Measurements from ENCODE around the gene MOBP.

The MOBP gene

GRCh38 chr3:39501059-39501458 lies 33.6 kb downstream of the MOBP start:
- DNase-seq, result no peak

- no peak for DNase-seq
Measured at GRCh38 chr3:39501968-39502837, 34.7 kb downstream of the MOBP start.

GRCh38 chr3:39502838-39503145 lies 35.3 kb downstream of the MOBP start:
- no peak for DNase-seq

GRCh38 chr3:39505866-39506742 lies 38.6 kb downstream of the MOBP start:
- peak; percentile 55 for DNase-seq

GRCh38 chr3:39506863-39507262 lies 39.4 kb downstream of the MOBP start:
- no peak for DNase-seq

GRCh38 chr3:39513791-39514369 lies 46.4 kb downstream of the MOBP start:
- DNase-seq, result no peak

DNA sequence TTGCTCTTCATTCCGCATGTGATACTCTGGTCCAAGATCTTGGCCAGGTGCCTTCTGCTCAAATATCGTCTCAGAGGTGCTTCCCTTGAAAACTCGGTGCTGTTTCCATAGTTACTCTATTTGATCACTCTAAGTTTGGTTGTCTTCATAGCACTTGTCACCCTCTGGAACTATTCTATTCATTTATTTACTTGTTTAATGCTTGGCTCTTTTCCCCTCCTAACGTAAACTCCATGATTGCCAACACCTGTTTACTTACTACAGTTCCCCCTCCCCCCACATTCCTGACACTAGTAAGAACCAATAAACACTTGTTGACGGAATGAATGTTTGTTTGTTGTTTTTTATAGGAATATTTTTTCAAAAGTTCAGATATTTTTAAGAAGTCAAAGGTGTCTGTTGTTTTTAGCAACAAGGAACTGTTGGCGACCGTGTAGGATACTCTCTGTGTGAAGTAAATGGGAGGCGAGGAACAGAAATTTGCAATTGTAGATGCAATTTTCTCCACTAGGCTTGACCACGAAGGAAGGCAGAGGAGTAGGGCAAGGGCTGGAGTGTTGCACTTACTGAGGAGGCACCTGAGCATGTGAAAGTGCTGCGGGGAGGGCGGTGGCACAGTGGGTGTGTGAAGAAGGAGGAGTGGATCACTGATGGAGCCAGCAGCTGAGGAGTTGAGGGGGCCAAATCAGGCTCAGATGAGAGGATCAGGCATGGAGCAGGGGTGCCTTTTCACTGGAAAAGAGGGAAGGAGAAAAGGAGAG lies 48.4 kb downstream of the MOBP start:
- no peak for DNase-seq

DNA sequence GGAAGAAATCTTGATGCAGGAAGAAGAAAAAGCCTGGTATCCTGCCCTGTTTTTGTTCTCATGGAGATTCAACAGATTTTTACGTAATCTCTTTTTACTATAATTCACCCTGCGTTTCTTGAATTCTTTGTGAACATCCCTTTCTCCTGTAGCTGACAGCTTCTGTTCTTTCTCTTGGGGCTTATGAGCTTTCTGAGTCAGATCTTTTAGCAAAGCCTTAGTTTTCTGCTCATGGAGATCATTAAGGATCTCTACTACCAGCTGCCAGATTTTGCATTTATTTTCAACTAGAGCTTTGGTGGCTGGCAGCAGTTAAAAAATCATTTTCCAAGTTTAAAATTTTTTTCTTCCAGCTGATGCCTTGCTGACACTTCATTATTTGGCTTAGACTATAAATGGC lies 51.6 kb downstream of the MOBP start:
- no peak for DNase-seq

DNA sequence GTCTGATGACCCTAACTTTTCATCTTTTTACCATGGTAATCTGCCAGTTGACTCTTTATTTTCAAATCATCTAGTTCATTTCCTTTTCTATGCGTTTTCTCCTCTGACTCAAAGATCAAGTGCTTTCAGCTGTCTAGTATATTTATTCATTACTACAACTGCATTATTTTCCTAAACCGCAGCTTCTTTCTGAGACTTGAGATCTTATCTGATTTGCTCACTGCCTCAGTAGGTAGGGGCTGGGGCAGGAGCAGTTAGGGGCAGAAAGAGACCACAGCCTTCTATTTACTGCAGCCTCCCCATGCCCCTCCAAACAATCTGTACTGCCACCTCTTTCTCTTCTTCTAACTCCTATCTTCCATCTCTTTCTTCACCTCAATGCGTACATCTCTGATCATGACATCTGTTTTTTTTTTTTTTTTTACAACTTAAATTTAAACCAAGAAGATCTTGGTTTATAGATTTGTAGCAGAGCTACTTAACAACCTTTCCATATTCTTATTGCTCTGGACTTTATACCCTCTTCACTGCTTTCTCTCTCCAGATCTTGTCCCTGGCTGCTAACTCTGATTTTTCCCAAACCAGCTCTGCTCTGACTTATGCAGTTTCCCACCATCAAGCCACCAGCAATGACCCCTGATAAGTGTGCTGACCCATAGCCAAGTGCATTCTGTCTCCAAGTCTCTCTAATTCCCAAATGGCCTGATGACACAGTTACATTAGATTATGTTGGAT lies 52.2 kb downstream of the MOBP start:
- DNase-seq, result no peak

- no peak for DNase-seq
Measured at GRCh38 chr3:39521456-39521855, 54.0 kb downstream of the MOBP start.

GRCh38 chr3:39524107-39524506 lies 56.6 kb downstream of the MOBP start:
- peak; percentile 24 for DNase-seq

GRCh38 chr3:39528844-39529243 lies 61.4 kb downstream of the MOBP start:
- DNase-seq, result no peak

DNA sequence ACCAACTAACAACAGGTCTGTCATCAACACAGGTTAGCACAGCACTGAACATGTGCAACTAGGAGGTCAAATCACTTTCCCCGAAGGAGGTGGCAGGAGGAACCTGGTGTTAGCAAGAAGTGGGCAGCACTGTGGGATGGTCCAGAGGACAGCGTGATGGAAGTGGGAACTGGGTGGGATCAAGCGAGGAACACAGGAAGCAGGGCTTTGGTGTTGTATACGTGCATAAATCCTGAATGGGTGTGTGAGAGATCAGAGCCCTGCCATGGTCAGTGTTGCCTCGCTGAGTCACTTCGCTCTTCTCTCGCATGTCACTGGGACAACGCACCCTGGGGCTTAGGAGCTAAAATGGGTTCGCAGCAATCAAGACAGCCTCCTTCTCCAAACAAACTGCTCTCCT lies 62.1 kb downstream of the MOBP start:
- DNase-seq, result no peak

DNA sequence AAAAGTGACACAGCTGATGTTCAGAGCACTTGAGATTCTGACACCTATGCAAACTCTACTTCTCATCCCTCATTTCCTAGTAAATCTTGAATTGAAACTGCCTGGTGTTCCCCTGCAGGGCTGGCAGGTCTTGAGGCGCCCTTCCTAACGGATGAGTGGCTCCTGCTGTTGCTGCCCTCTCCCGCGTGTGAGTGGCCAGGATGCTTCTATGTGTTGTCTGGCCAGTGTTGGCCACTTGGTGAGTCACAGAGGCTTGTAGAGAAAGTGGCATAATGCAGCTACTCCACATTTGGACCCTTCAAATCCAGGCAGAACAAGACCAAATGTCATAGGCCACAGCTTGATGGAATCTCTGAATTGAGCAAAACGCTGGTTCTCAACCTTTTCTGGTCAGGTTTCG lies 63.6 kb downstream of the MOBP start:
- no peak for DNase-seq

DNA sequence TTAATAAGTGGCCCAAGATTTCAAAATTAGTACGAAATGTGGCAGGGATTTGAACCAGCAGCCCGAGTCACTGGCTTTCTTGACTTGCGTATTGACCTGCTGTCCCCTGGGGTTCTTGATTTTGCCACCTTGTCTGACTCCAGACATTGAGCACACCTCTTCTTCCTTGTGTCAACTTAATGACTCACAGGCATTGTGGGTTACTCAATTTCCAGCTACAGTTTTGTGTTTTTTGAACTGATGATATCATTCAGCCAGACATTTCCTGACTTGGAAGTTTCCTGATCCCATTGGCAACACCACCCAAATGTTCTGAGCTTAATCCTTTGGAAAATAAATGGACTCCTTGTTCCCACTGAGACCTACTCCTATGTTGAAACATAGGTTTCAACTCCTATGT lies 64.2 kb downstream of the MOBP start:
- DNase-seq, result no peak

DNA sequence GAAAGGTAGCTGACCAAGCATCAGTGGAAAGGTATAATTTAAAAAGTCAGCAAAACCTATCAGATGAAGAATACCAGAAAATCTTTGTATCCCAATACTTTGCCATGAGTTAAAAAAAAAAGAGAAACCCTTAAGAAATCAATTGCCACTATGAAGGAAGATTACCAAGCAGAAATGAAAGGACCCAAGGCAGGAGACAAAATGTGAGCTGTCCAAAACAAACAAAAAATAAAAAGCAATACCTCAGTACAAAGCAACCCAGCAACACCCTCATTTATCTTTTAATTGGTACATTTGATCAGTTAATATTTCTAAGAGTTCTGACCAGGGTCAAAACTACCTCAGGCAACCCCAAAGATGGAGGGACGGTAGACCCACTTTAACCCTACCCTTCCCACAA lies 65.3 kb downstream of the MOBP start:
- DNase-seq, result no peak

DNA sequence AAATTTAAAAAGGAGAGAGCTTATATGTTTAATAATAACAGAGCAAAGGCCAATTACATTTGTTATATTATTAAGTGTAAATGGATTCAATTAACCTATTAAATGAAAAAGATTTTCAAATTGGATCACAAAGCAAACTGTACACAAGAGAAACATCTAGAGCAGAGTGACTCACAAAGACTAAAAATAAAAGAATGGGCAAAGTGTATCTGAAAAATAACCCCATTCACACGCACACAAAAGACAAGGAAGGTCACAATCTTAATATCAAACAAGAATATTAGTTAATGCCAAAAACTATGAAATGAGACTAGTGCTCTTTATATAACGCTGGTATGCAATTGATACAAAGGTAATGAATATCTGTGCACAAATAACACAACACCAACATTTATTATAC lies 65.7 kb downstream of the MOBP start:
- no peak for DNase-seq

- no peak for DNase-seq
Measured at GRCh38 chr3:39540162-39540921, 72.9 kb downstream of the MOBP start.

DNA sequence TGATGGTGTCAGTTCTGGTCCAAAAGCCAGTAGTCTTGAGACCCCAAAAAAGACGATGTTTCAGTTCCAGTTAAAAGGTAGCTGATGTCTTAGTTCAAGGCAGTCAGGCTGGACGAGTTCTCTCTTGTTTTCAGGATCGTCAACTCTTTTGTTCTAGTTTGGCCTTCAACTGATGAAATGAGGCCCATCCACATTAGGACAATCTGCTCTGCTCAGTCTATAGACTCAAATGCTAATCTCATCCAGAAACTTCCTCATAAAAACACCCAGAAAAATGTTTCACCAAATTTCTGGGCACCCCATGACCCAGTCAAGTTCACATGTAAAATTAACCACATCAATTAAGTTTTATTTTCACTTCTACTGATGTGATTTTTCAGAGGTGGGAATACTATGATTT lies 74.0 kb downstream of the MOBP start:
- DNase-seq, result no peak

DNA sequence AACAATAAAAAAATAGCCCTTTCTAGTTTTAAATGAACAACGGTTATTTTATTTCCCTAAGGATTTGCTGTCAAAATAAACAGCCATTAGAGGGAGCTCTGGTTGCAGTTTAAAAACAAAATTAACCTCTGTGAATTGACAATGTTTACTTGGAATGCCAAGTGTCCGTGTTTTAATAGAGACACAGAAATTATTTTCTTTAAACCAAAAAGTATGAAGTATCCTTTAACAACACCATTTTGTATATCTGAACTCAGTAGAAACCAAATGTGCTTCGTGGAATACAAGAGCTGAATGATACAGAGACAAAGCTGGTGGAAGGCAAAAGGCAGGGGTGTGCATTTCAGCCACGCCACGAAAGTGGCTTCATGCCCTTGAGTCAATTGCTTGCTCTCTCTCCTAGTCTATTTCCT lies 74.4 kb downstream of the MOBP start:
- DNase-seq, result peak; percentile 71

- no peak for DNase-seq
Measured at GRCh38 chr3:39542588-39542988, 75.1 kb downstream of the MOBP start.

GRCh38 chr3:39548282-39548681 lies 80.8 kb downstream of the MOBP start:
- no peak for DNase-seq

All from OCI-M1 (cell line).